NCI-H460 (cell line): Measurements from ENCODE around the gene ALDH4A1. TPM values are rescaled to one million over a fixed set of nuclear protein-coding genes. Genes with fewer than 3 reads are reported as not detected.

Experiments used
- small RNA-seq, 2 experiments: library from RNA; depleted of rRNA; stranded (forward); fragments of <200 nt; gene quantifications; one replicate each; pipeline ENCODE3, GENCODE V24; 2014
- total RNA-seq: library from RNA; depleted of rRNA; stranded (reverse); fragments of >200 nt; shearing (Covaris generic); gene quantifications from 2 replicates; pipeline ENCODE4 v1.2.3, GENCODE V29; 2014; rRNA removed

The ALDH4A1 gene
- total RNA-seq, 1 experiment from 2014 or later: 3.0 TPM

Small RNA genes within 50 kb of the gene (small RNA-seq; reads per million reads assigned to genes)
- gene MIR1290: 0 reads per million in 2 experiments
- gene MIR4695: 0 reads per million in 2 experiments

Other genes with a start within 250 kb of the ALDH4A1 start
- not detected in 2 replicates for gene TAS1R2, start 42.9 kb downstream of the ALDH4A1 start, total RNA-seq
- gene IFFO2, start 54.1 kb upstream of the ALDH4A1 start, total RNA-seq: 14.1 and 15.5 TPM in 2 replicates